ENCODE results near the gene ZNF593OS.

- no peak for TF ChIP-seq EP300 (IDR thresholded peaks at IDR 0.05)
- TF ChIP-seq CTCF (IDR thresholded peaks at IDR 0.05) = no peak
Measured at GRCh38 chr1:26175346-26175745, 3.7 kb upstream of the ZNF593OS start.

Measured in tibial nerve (tissue), 4 donors.